VCaP (cell line): ENCODE measurements around the gene COPS9.

Source experiments
- H3K27ac ChIP-seq: fragments of 450-650 bp; 2 replicates; pipeline ENCODE4 v1.5.1; 2017
- TF ChIP-seq, protein P1 (sequence below): fragments of 450-650 bp; conservative IDR thresholded peaks from 2 replicates; pipeline ENCODE4 v1.5.1; 2017; ENCODE audit warnings: mild to moderate bottlenecking, moderate library complexity

COPS9 gene

DNA sequence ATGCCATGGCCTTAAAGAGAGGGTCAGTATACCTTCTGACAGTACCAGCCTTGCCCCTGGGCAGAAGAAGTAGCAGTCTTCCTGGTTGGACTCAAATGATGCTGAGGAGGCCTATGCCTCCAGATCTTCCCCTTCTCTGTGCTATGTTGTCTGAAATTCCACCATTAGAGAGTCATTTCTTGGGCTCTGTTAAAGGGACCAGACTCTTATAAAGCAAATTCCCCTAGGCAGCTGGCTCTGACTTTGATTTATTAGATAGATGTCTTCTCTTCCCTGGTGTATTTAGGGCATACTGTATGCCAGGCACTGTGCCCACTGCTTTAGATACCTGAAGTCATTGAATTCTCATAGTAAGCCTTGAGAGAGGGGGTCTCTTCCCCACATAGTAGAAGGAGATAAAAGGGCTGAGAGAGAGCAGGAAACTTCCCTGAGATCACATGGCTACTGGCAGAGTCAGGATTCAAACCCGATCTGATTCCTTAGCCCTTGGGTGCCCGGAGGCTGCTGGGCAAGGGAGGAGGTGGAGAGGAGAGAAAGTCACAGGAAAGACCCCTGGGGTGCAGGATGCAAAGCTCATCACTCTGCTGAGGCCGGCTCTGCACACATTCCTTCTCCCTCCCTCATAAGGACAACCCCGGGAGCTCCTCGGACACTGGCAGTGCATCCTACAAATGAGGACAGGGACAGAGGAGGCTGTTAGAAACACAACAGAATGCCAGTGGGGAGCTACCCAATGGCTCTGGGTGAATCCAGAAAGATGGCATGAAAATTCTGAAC lies 23.0 kb downstream of the COPS9 start:
- TF ChIP-seq, protein P1, sequence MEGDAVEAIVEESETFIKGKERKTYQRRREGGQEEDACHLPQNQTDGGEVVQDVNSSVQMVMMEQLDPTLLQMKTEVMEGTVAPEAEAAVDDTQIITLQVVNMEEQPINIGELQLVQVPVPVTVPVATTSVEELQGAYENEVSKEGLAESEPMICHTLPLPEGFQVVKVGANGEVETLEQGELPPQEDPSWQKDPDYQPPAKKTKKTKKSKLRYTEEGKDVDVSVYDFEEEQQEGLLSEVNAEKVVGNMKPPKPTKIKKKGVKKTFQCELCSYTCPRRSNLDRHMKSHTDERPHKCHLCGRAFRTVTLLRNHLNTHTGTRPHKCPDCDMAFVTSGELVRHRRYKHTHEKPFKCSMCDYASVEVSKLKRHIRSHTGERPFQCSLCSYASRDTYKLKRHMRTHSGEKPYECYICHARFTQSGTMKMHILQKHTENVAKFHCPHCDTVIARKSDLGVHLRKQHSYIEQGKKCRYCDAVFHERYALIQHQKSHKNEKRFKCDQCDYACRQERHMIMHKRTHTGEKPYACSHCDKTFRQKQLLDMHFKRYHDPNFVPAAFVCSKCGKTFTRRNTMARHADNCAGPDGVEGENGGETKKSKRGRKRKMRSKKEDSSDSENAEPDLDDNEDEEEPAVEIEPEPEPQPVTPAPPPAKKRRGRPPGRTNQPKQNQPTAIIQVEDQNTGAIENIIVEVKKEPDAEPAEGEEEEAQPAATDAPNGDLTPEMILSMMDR, result no peak

DNA sequence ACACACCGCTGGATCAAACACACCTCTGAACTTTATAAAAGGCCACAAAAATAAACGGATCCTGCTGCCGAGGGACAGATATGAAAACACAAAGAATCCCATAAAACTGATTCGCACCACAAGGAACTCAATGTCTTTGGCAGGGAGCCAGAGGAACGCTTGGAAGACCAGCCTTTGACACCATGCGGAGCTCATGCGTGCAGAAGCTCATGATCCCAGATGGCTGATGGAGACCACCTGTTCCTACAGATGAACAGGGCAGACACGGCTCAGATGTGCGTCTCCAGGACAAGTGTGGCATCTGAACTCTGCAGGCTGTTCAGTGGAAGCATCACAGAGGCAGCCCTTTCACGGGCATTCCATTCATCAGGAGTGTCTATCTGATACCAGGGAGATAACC lies 24.9 kb downstream of the COPS9 start:
- H3K27ac ChIP-seq, result no peak overlapping the region
- TF ChIP-seq, protein P1, result no peak

More for the DNA sequence above, 23.0 kb downstream of the COPS9 start:
- no peak overlapping the region for H3K27ac ChIP-seq

DNA sequence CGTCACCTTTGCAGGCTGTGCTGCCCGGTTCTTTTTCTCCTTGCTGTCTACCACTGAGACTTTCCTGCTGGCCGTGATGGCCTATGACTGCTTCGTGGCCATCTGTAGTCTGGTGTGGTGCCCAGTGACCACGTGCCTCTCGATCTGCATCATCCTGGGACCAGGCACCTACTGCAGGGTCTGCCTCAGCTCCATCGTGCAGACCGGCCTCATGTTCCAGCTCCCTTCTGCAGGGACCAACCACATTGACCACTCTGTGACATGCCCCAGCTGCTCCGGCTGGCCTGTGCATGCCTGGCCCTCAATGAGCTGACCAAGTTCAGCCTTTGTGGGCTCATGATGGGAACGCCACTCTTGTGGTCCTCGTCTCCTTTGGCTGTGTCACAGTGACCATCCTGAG lies 26.7 kb downstream of the COPS9 start:
- H3K27ac ChIP-seq, result no peak overlapping the region
- TF ChIP-seq, protein P1, result no peak

DNA sequence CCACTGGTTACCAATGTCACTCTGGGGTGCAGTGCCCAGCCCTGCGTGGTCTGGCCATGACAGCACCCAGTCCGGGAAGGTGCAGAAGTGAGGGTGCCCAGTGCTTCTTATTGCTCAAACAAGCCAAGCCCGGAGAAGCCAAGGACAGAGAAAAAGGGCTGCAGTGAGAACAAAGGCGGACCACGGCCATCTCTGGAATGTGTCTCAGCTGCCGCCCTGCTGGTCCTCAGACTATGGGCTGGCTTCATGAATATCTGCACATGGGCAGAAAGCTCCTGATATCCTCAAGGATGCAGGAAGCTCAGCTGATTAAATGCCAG lies 28.7 kb downstream of the COPS9 start:
- TF ChIP-seq, protein P1, result no peak
- H3K27ac ChIP-seq, result no peak overlapping the region

DNA sequence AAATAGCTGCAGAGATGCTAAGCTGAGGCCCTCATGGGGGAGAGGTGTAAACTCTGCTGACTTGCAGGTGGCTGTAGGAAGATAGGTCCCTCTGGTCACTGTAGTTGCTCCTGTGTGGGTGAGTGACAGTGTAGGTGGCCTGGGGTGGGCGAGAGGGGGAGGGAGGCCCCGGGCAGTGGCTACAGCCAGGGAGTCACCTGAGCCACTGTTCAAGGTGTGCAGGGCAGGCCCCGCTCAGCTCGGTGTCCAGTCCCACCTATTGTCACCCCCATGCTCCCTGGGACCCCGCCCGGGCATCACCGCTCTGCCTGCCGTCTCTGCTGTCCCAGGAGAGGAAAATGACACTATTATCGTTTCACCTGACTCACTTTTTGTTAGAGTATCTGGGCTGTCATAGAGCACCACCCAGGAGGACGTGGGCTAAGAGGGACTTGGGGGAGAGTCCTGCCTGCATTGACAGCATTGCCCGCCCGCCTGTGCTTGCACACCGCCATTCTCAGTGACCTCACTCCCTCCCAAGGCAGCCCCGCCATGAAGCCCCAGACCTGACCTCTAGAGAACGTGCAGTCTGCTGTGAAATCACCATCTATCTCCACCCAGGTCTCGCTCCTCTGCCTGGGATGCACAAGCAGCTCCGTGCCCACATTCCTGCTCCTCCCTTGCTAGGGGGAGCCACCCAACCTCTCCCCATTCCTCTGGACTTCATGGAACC lies 29.2 kb downstream of the COPS9 start:
- no peak overlapping the region for H3K27ac ChIP-seq
- TF ChIP-seq, protein P1, result no peak

DNA sequence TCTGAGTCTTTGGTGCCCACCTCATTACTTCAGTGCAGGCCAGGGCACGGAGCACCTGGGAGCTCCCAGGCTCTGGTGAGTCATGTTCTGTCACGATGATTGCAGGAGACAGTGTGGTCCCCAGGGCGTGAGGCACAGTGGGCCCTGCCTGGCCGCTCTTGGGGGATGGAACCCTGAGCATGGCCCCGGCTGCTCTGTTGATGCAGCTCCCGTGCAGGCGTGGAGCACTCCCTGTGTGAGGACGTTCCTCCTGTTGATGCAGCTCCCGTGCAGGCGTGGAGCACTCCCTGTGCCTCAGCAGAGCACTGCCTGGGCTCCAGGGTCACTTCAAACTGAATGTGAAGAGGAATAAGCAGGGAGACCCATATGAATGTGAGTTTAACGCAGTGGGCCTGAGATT lies 30.1 kb downstream of the COPS9 start:
- TF ChIP-seq, protein P1, result no peak
- no peak overlapping the region for H3K27ac ChIP-seq

DNA sequence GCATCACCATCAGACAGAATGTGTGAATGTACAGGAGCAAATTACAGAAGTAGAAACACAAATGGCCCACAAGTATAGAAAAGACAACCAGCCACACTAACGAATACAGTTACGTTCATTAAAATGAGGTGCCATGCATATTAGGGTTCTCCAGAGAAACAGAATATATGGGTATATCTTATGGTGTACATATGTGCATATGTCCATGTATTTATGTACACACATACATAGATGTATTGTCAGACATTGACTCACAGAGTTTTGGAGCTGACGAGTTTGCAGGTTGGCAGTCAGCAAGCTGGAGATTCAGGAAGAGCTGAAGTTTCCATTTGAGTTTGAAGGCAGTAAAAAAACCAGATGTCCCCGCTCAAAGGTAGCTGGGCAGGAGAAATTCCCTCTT lies 33.0 kb downstream of the COPS9 start:
- TF ChIP-seq, protein P1, result no peak
- H3K27ac ChIP-seq, result no peak overlapping the region
